ENCODE results near the gene PRRG4.
A peak's percentile ranks its signal among the peaks of the same experiment; 100 is the strongest.
"Not testable (repeated sequence)": the region's sequence is repeated elsewhere in the genome, so short reads cannot be mapped to it uniquely, and the experiment has no call there.

Gene PRRG4

GRCh38 chr11:32884770-32885384, 55.1 kb downstream of the PRRG4 start:
- TF ChIP-seq, protein P1, sequence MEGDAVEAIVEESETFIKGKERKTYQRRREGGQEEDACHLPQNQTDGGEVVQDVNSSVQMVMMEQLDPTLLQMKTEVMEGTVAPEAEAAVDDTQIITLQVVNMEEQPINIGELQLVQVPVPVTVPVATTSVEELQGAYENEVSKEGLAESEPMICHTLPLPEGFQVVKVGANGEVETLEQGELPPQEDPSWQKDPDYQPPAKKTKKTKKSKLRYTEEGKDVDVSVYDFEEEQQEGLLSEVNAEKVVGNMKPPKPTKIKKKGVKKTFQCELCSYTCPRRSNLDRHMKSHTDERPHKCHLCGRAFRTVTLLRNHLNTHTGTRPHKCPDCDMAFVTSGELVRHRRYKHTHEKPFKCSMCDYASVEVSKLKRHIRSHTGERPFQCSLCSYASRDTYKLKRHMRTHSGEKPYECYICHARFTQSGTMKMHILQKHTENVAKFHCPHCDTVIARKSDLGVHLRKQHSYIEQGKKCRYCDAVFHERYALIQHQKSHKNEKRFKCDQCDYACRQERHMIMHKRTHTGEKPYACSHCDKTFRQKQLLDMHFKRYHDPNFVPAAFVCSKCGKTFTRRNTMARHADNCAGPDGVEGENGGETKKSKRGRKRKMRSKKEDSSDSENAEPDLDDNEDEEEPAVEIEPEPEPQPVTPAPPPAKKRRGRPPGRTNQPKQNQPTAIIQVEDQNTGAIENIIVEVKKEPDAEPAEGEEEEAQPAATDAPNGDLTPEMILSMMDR (conservative IDR thresholded peaks at IDR 0.05): peak; percentile 80
- H3K27ac ChIP-seq: no peak overlapping the region

DNA sequence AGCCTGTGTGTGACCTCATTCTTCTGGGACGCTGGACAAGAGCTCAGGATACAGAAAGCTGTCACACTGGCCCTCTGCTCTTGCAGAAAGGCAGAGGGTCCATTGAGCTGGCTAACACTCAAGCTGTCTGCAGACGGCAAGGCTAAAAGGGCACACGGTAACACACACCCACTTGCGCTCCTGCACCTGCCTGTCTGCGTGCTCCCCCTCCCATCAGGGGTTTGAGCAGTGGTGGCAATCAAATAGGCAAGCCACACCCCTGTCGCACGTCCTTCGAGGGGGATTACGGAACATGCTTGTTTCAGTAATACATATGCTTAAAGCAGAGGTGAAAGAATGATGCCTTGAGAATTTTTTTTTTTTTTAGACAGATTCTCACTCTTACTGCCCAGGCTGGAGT, 55.8 kb downstream of the PRRG4 start:
- TF ChIP-seq, protein P1 (conservative IDR thresholded peaks at IDR 0.05): no peak
- H3K27ac ChIP-seq: no peak overlapping the region

GRCh38 chr11:32886180-32886579, 56.5 kb downstream of the PRRG4 start:
- TF ChIP-seq, protein P1 (conservative IDR thresholded peaks at IDR 0.05): no peak
- H3K27ac ChIP-seq: no peak overlapping the region

DNA sequence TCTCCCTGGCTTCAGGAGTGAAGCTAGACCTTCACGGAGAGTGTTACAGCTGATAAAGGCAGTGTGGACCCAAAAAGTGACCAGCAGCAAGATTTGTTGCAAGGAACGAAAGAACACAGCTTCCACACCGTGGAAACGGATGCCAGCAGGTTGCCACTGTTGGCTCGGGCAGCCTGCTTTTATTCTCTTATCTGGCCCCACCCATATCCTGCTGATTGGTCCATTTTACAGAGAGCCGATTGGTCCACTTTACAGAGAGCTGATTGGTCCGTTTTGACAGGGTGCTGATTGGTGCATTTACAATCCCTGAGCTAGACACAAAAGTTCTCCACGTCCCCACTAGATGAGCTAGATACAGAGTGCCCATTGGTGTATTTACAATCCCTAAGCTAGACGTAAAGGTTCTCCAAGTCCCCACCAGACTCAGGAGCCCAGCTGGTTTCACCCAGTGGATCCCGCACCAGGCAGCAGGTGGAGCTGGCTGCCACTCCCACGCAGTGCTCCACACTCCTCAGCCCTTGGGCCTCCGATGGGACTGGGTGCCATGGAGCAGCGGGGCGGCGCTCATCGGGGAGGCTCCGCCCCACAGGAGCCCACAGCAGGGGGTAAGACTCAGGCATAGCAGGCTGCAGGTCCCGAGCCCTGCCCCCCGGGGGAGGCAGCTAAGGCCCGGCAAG, 58.1 kb downstream of the PRRG4 start:
- not testable (repeated sequence) for H3K27ac ChIP-seq

DNA sequence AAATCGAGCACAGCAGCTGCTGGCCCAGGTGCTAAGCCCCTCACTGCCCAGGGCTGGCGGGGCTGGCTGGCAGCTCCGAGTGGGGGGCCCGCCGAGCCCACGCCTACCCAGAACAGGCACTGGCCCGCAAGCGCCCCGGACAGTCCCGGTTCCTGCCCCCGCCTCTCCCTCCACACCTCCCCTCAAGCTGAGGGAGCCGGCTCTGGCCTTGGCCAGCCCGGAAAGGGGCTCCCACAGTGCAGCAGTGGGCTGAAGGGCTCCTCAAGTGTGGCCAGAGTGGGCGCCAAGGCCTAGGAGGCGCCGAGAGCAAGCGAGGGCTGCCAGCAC, 58.6 kb downstream of the PRRG4 start:
- not testable (repeated sequence) for H3K27ac ChIP-seq

DNA sequence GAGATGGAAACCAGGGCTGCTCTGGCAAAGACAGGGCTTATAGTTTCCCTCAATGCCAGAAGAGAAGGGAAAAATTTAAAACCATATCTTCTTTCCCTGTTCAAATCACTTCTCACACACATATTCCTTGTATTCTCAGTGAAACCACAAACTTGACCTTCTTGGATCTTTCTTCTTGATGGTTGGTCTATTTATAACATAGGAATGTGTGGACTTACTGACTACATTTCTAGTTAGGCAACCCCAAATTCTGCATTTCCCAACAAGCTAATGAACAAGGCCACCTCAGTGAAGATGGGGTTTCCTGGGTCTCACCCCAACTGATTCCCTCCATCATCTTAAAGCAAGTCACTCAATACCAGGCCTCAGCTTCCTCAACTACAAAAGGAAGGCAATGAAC, 59.1 kb downstream of the PRRG4 start:
- H3K27ac ChIP-seq: no peak overlapping the region

DNA sequence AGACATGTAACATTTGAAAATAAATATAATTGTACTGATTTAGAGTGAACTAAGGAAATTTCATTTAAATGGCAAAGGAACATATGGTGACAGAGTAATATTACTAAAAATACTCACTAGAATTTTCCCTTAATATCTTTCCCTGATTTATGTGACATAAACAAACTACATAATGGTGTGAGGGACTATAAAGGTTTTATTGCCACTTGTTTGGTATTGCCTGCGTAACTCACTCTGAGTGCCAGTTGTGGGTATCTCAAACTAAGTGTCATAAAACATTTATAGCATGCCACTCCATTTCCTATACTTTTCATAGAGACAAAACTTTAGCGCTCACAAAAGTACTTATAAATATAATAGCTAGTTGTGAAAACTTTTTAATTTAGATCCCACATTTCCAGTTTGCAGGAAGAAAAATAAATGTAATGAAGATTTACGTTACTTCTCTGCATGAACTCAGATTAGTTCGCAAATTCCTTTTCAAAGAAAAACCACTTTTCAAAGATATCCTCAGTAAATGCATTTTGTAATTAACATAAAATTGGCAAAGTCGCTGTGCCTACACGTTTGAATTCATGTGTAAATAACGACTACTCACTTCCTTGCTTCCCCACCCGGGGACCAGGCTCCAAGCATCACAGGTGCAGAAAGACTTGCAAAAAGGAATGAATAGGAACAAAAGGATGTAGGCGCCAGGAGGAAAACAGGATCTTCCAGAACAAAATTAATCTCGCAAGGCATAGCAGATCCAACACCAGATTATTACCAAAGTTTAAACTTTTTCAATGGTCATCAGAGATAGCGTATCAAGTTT, 61.3 kb downstream of the PRRG4 start:
- H3K27ac ChIP-seq: no peak overlapping the region
- TF ChIP-seq, protein P1 (conservative IDR thresholded peaks at IDR 0.05): no peak

More for the DNA sequence above, 59.1 kb downstream of the PRRG4 start:
- TF ChIP-seq, protein P1 (conservative IDR thresholded peaks at IDR 0.05): no peak

DNA sequence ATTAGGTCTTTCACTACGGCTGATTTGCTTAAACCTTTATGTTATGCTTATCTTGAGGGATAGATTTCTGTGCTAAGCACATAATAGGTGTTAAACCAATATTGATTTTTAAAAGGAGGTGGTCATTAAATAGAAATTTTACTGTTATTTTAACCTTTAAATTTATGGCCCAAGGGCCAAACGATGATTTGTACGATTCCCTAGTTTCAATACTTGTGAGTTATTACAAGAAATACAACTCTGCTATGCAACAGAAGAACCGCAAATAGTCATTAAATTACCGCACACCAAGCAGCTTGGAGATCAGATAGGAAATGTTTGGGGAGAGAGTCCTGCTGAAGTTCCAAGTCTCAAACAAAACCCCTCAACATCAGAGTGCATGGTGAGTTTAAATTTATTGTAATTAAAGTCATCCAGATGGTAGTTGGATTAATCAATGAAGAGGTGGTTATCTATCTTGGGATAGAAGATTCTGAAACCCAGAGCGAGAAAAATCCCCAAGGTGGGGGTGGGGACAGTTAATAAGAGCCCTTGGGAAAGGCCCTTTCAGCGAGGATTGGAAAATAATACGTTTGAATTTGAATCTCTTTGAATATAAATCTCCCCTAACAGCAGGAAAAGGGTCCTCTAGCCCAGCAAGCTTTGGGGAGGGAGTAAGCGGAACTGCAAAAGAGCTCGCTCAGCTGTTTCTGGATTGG, 62.1 kb downstream of the PRRG4 start:
- TF ChIP-seq, protein P1 (conservative IDR thresholded peaks at IDR 0.05): no peak
- H3K27ac ChIP-seq: peak overlapping the region; percentile 58; the same call in 1 of the 2 replicates

All from VCaP (cell line).